CD1c-positive myeloid dendritic cell (primary cell): ENCODE measurements around the gene CRTAP.
"Not testable (repeated sequence)": the region's sequence is repeated elsewhere in the genome, so short reads cannot be mapped to it uniquely, and the experiment has no call there.

Experiments used
- DNase-seq: peaks from one replicate; pipeline ENCODE4 v3.0.0-alpha.2; 2016; ENCODE audit errors: extremely low spot score

CRTAP gene

GRCh38 chr3:33174711-33175414 lies 61.0 kb downstream of the CRTAP start:
- DNase-seq, result no peak

GRCh38 chr3:33179132-33179531 lies 65.3 kb downstream of the CRTAP start:
- DNase-seq, result no peak

DNA sequence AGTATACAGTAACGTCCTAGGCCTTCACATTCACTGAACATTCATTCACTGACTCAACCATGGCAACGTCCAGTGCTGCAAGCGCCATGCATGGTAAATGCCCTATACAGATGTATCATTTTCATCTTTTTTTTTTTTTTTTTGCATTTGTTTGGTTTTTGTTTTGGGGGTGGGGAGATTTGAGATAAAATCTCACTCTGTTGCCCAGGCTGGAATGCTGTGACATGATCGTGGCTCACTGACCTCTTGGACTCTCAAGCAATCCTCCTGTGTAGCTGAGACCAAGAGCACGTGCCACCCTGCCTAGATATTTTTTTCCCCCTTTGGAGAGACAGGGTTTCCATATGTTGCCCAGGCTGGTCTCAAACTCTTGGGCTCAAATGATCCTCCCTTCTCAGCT lies 67.4 kb downstream of the CRTAP start:
- no peak for DNase-seq

DNA sequence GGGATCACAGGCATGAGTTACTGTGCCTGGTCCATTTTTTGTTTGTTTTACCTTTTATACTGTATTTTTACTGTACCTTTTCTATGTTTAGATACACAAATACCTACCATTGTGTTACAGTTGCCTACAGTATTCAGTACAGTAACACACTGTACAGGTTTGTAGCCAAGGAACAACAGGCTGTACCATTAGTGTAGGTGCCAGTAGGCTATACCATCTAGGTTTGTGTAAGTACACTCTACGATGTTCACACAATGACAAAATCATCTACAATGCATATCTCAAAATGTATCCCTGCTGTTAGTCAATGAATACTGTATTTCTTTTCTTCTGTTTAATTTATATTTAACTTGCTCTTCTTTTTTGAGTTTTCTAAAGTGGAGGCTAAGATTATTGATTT lies 67.8 kb downstream of the CRTAP start:
- DNase-seq, result not testable (repeated sequence)

DNA sequence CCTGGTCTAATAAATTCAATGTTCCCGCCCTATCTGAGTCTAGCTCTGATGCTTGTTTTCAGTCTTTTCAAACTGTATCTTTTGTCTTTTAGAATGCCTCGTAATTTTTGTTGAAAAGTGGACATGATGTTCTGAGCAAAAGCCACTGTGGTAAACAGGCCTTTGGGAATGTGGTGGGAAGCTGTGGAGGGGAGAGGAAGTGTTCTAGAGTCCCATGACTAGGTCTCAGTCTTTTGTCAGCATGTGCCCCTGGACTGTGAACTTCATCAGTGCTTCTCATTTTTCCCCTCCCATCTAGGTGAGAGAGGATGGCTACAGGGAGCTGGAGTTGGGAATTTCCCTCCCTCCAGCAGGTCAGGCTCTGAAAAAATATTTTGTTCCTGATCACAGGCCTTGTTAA lies 71.0 kb downstream of the CRTAP start:
- no peak for DNase-seq

GRCh38 chr3:33186524-33187367 lies 72.9 kb downstream of the CRTAP start:
- DNase-seq, result no peak

- no peak for DNase-seq
Measured at GRCh38 chr3:33187368-33187634, 73.5 kb downstream of the CRTAP start.

DNA sequence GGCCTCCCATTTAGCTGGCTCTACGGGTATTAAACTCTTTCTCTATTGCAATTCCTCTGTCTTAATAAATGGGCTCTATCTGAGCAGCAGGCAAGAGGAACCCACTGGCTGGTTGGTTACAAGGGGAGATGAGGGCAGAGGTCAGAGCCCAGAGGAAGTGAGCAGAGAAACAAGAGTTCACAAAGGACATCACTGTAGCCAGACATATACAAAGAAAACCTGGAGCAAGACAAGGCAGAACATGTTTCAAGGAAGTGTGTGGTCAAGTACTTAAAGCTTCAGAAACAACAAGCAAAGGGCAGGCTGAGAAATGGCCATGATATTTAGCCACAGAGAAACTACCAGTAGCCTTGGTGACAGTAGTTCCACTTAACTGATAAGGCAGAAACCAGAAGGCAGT lies 80.5 kb downstream of the CRTAP start:
- peak; percentile 13 for DNase-seq

DNA sequence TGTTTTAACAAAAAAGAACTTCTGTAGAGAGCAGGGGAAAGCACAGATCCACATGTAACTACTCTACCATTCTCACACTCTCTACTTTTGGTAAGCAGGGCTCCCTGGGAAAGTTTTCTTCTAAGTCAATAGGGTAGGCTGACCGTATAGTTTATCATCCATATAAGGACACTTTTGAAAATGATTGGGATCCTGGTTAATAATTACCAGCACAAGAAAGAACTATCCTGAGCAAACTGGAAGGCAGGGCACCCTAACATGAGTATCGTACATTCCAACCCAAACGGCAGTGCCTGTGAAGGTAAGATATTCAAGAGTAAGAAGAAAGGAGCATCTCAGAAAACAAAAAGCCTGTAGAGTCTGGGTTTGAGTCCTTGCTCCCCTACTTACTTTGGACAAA lies 82.7 kb downstream of the CRTAP start:
- DNase-seq, result no peak
